Measurements from ENCODE around the gene G0S2.

G0S2 gene

DNA sequence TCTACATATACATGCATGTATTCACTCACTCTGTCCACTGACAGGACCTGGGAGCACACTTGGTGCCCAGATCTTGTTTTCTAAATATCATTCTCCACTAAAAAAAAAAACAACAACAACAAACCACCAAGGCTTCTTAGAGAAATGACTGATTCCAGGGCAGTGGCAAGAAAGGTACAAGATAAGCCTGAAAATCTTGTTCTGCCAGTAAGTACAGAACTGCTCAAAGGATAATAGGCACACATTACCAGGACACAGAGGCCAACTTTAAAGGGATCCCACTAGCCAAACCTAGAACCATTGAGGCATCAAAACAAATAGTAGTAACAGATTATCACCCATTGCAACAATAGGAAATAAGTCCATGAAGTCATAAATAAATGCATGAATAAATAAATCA is 40.1 kb downstream of the G0S2 start:
- peak; percentile 35 for DNase-seq (ENCODE audit: low read depth)
- TF ChIP-seq, protein P1, sequence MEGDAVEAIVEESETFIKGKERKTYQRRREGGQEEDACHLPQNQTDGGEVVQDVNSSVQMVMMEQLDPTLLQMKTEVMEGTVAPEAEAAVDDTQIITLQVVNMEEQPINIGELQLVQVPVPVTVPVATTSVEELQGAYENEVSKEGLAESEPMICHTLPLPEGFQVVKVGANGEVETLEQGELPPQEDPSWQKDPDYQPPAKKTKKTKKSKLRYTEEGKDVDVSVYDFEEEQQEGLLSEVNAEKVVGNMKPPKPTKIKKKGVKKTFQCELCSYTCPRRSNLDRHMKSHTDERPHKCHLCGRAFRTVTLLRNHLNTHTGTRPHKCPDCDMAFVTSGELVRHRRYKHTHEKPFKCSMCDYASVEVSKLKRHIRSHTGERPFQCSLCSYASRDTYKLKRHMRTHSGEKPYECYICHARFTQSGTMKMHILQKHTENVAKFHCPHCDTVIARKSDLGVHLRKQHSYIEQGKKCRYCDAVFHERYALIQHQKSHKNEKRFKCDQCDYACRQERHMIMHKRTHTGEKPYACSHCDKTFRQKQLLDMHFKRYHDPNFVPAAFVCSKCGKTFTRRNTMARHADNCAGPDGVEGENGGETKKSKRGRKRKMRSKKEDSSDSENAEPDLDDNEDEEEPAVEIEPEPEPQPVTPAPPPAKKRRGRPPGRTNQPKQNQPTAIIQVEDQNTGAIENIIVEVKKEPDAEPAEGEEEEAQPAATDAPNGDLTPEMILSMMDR (IDR thresholded peaks at IDR 0.05; ENCODE audit: control insufficient read depth, extremely low read depth, insufficient read depth): no peak
- H3K4me3 ChIP-seq (ENCODE audit: low read depth, low read length): no peak overlapping the region

DNA sequence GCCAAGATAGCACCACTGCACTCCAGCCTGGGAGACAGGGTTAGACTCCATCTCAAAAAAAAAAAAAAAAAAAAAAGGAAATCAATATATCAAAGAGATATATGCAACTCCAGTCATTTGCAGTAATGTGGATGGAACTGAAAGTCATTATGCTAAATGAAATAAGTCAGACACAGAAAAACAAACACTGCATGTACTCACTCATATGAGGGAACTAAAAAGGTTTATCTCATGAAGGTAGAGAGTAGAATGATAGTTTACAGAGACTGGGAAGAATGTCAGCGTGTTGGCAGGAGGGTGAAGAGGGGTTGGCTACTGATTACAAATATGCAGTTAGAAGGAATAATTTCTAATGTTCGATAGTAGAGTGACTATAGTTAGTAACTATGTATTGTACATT is 42.6 kb downstream of the G0S2 start:
- no peak overlapping the region for H3K4me3 ChIP-seq (ENCODE audit: low read depth, low read length)
- TF ChIP-seq, protein P1 (IDR thresholded peaks at IDR 0.05; ENCODE audit: control insufficient read depth, extremely low read depth, insufficient read depth): no peak
- no peak for DNase-seq (ENCODE audit: low read depth)

DNA sequence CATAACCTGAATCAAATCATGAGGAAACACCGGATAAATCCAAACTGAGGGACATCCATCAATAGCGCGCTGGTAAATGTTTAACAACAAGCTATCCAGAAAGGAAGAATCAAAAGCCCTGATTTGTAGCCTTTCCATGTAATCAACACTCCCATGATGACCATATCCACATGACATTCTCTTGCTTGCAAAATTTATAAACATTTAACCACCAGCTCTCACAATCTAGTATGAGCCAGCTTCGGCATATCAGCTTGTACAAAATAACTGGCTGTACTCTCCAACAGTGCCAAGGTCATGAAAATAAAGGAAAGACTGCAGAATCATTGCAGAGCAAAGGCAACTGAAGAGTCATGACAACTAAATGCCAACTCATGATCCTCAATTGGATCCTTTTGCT is 45.1 kb downstream of the G0S2 start:
- DNase-seq (ENCODE audit: low read depth): no peak
- TF ChIP-seq, protein P1 (IDR thresholded peaks at IDR 0.05; ENCODE audit: control insufficient read depth, extremely low read depth, insufficient read depth): no peak
- H3K4me3 ChIP-seq (ENCODE audit: low read depth, low read length): no peak overlapping the region

DNA sequence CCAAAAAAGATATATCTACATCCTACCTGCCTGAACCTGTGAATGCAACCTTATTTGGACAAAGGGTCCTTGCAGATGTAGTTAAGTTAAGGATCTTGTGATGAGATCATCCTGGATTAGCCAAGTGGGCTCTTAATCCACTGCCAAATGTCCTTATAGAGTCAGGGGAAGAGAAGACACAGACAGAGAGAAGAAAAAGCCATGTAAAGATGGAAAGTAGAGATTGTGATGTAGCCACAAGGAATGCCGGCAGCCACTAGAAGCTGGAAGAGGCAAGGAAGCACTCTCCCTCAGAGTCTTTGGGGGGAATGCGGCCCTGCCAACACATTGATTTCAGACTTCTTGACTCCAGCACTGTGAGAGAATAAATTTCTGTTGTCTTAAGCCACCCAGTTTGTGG is 45.6 kb downstream of the G0S2 start:
- TF ChIP-seq, protein P1 (IDR thresholded peaks at IDR 0.05; ENCODE audit: control insufficient read depth, extremely low read depth, insufficient read depth): no peak
- DNase-seq (ENCODE audit: low read depth): no peak
- no peak overlapping the region for H3K4me3 ChIP-seq (ENCODE audit: low read depth, low read length)

DNA sequence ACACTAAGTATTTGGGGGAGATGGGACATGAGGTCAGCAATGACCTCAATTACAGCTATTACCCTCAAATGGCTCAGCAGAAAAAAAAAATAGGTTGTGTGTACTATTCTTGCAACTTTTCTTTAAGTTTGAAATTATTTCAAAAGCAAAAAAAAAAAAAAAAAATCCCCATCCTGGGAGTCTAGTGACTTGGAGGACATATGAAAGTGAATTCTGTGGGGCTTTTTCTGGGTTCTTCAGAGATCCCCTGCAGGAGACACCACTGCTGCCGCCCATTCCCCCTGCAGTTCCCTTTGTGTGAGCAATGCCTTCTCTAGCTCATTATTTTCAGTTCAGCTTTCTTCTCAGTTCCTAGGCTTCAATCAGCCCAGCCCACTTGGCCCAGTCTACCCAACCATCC is 46.1 kb downstream of the G0S2 start:
- H3K4me3 ChIP-seq (ENCODE audit: low read depth, low read length): no peak overlapping the region
- DNase-seq (ENCODE audit: low read depth): no peak
- TF ChIP-seq, protein P1 (IDR thresholded peaks at IDR 0.05; ENCODE audit: control insufficient read depth, extremely low read depth, insufficient read depth): no peak

DNA sequence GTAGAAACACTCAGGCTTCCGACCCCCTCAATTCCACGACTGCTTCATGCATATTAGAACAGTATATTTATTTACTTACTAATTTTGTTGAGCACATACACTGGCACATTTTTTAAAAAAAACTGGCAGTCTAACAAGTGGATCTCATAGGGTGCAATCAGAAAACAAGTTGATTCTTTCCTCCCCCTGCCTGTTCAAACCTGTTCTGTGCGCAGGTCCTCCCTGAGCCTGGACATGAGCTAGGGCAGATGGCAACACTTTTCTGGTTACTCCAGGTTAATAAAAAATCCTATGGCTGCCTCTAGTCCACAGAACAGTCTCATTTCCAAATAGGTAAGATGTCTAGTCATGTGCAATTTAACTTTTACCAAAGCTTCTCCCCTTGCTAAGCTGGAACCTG is 48.1 kb downstream of the G0S2 start:
- TF ChIP-seq, protein P1 (IDR thresholded peaks at IDR 0.05; ENCODE audit: control insufficient read depth, extremely low read depth, insufficient read depth): no peak
- no peak overlapping the region for H3K4me3 ChIP-seq (ENCODE audit: low read depth, low read length)
- DNase-seq (ENCODE audit: low read depth): no peak
